ENCODE data around the gene ZNF212. TPM values are rescaled to one million over a fixed set of nuclear protein-coding genes. Genes with fewer than 3 reads are reported as not detected.

ZNF212 gene
- total RNA-seq (9.0 and 9.2 TPM in 2 replicates), polyA plus RNA-seq (3.3 and 3.6 TPM in 2 replicates), polyA minus RNA-seq (4.2 and 5.5 TPM in 2 replicates), Bru-seq, nascent RNA (percentile 68 among the genes with signal in this experiment), BruChase-seq, experiment 1, labeled RNA remaining after a 6-hour chase (percentile 69 among the genes with signal in this experiment), BruChase-seq, experiment 2, labeled RNA remaining after a 2-hour chase (percentile 73 among the genes with signal in this experiment)
- 3.9 and 4.0 TPM in 2 replicates for polyA plus RNA-seq (2011; cell fraction: cytosol; rRNA removed)
- polyA plus RNA-seq (2011; cell fraction: nucleus; rRNA removed): 12.3 and 13.1 TPM in 2 replicates
- polyA plus RNA-seq (2012): 3.3 and 4.6 TPM in 2 replicates
- polyA minus RNA-seq (2011; cell fraction: cytosol; rRNA and poly(A)+ RNA removed): 4.6 TPM
- polyA minus RNA-seq (2011; cell fraction: nucleus; rRNA and poly(A)+ RNA removed): 4.8 and 6.3 TPM in 2 replicates
- long read RNA-seq, transcript ZNF212-201 (5 exons, 2,810 nt): major isoform, 5 of 11 reads
- long read RNA-seq, partial matches to known transcripts: 0 of 11 reads
- long read RNA-seq, other reads (novel, unspliced or antisense): 6 of 11 reads

GRCh38 chr7:149239345-149240143 lies at the start of gene ZNF212:
Gene ZNF212 (plus strand): TSS chr7:149239651. CDS start chr7:149239779, 128 bp downstream.
- Histone ChIP-seq H3K36me3 (ENCODE audit: control insufficient read depth in 2 of 2, extremely low read depth in 1 of 2, insufficient read depth in 2 of 2, low read length in 2 of 2) (no peaks in the 10 kb centered on the region), H2AFZ (ENCODE audit: low read depth, low read length) (peak within 1 kb of the TSS; percentile 89), H3K4me1 (ENCODE audit: control insufficient read depth, extremely low read depth, insufficient read depth, low read length) (peaks cover 9% of the 10 kb centered on the region), H4K20me1 (replicated peaks; ENCODE audit: control insufficient read depth, extremely low read depth, insufficient read depth, low read length) (no peaks in the 10 kb centered on the region), H3K79me2 (ENCODE audit: control insufficient read depth, insufficient read depth, low read length) (peaks cover 16% of the 10 kb centered on the region), H3K27me3 (ENCODE audit: control insufficient read depth in 2 of 2, insufficient read depth in 2 of 2, low read length in 2 of 2) (no peaks in the 10 kb centered on the region), H3K9ac (replicated peaks; ENCODE audit: extremely low read depth, insufficient read depth, low read length) (peak within 1 kb of the TSS; percentile 76), H3K27ac (ENCODE audit: insufficient read depth, low read depth, low read length) (peak within 1 kb of the TSS; percentile 28), H3K4me3 (replicated peaks in 1 of 3; ENCODE audit: insufficient read depth in 1 of 3, low read depth in 1 of 3, low read length in 3 of 3) (peak within 1 kb of the TSS; percentile 62 to 86 (median 73)), H3K4me2 (ENCODE audit: insufficient read depth, low read length) (peak within 1 kb of the TSS; percentile 93), H3K9me1 (replicated peaks; ENCODE audit: control insufficient read depth, extremely low read depth, insufficient read depth, low read length) (peaks cover 3% of the 10 kb centered on the region), H3K9me3 (replicated peaks; ENCODE audit: control insufficient read depth, insufficient read depth, low read length) (no peaks in the 10 kb centered on the region)
- BruUV-seq (replicated peaks): no TSS peak
- dilution Hi-C loops (cut with MboI; ENCODE audit: extremely low pct_ligation_motif_present, low sequenced_read_pairs) (no loop called here), intact Hi-C loops (cut with micrococcal nuclease) (loop anchor here (1.0 to 2.0 kb wide), 7 partner anchors 10 to 385 kb away; partner anchors contain the start of gene ZNF282)
- DNase-seq (ENCODE audit: low read depth, low spot score) (peak; percentile 91), FAIRE-seq (peak; percentile 96)
- TF ChIP-seq, protein P1, sequence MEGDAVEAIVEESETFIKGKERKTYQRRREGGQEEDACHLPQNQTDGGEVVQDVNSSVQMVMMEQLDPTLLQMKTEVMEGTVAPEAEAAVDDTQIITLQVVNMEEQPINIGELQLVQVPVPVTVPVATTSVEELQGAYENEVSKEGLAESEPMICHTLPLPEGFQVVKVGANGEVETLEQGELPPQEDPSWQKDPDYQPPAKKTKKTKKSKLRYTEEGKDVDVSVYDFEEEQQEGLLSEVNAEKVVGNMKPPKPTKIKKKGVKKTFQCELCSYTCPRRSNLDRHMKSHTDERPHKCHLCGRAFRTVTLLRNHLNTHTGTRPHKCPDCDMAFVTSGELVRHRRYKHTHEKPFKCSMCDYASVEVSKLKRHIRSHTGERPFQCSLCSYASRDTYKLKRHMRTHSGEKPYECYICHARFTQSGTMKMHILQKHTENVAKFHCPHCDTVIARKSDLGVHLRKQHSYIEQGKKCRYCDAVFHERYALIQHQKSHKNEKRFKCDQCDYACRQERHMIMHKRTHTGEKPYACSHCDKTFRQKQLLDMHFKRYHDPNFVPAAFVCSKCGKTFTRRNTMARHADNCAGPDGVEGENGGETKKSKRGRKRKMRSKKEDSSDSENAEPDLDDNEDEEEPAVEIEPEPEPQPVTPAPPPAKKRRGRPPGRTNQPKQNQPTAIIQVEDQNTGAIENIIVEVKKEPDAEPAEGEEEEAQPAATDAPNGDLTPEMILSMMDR (IDR thresholded peaks at IDR 0.05; ENCODE audit: extremely low read depth in 1 of 2, insufficient read depth in 1 of 2, low read depth in 1 of 2, low read length in 2 of 2): peak; percentile 91 to 97
- TF ChIP-seq JUN (IDR thresholded peaks at IDR 0.05; ENCODE audit: borderline replicate concordance, insufficient read depth, insufficient read length, low read depth): no peak
- TF ChIP-seq FOS (IDR thresholded peaks at IDR 0.05; ENCODE audit: borderline replicate concordance, insufficient read depth, low read length): no peak
- no peak for TF ChIP-seq POLR2A (IDR thresholded peaks at IDR 0.05; ENCODE audit: low read depth, low read length)
- TF ChIP-seq POLR2AphosphoS5 (IDR thresholded peaks at IDR 0.05; ENCODE audit: insufficient read depth, low read depth, low read length): peak; percentile 74
- TF ChIP-seq, protein P2, sequence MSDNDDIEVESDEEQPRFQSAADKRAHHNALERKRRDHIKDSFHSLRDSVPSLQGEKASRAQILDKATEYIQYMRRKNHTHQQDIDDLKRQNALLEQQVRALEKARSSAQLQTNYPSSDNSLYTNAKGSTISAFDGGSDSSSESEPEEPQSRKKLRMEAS (IDR thresholded peaks at IDR 0.05; ENCODE audit: insufficient read depth, insufficient read length): no peak
- TF ChIP-seq GATA2 (IDR thresholded peaks at IDR 0.05; ENCODE audit: insufficient read depth, insufficient read length, low read depth, low read length): no peak
- no peak for TF ChIP-seq EZH2 (IDR thresholded peaks at IDR 0.05; ENCODE audit: borderline replicate concordance, low read depth, low read length, severe bottlenecking)
- ChIA-PET POLR2A (no interaction called here), CTCF (no interaction called here)
